HG03565 (cell line): ENCODE measurements around the gene ERFL.
"Not testable (repeated sequence)": the region's sequence is repeated elsewhere in the genome, so short reads cannot be mapped to it uniquely, and the experiment has no call there.

Experiments used
- ATAC-seq: cut with Tn5 transposase; IDR thresholded peaks from one replicate; pipeline ENCODE4 v1.9.1; 2021; ENCODE audit warnings: mild to moderate bottlenecking, moderate library complexity; ENCODE audit not compliant: unreplicated experiment

ERFL gene

GRCh38 chr19:41879670-41880328 lies 48.5 kb downstream of the ERFL start:
- no peak for ATAC-seq

GRCh38 chr19:41879080-41879479 lies 49.2 kb downstream of the ERFL start:
- ATAC-seq: no peak

- no peak for ATAC-seq
Measured at GRCh38 chr19:41877916-41878905, 50.0 kb downstream of the ERFL start.

GRCh38 chr19:41876847-41877832 lies 51.1 kb downstream of the ERFL start, which contains the start of gene CD79A:
Gene CD79A, plus strand, starts transcription at chr19:41877279. Its CDS starts 26 bp downstream, at chr19:41877305.
- peak; percentile 45 for ATAC-seq

- ATAC-seq: not testable (repeated sequence)
Measured at GRCh38 chr19:41875973-41876372, 52.3 kb downstream of the ERFL start.

- ATAC-seq: no peak
Measured at GRCh38 chr19:41872775-41873647, 55.2 kb downstream of the ERFL start.

GRCh38 chr19:41872384-41872774 lies 55.9 kb downstream of the ERFL start:
- ATAC-seq: no peak

- ATAC-seq: no peak
Measured at GRCh38 chr19:41871573-41872383, 56.5 kb downstream of the ERFL start.

- no peak for ATAC-seq
Measured at GRCh38 chr19:41870401-41870873, 57.8 kb downstream of the ERFL start.

- ATAC-seq: no peak
Measured at GRCh38 chr19:41869374-41869955, 58.8 kb downstream of the ERFL start.

GRCh38 chr19:41868989-41869300 lies 59.3 kb downstream of the ERFL start:
- no peak for ATAC-seq

- ATAC-seq: no peak
Measured at GRCh38 chr19:41868120-41868988, 59.9 kb downstream of the ERFL start.

GRCh38 chr19:41866284-41866683 lies 62.0 kb downstream of the ERFL start:
- no peak for ATAC-seq

- no peak for ATAC-seq
Measured at GRCh38 chr19:41864374-41864773, 63.9 kb downstream of the ERFL start.

GRCh38 chr19:41863209-41863931 lies 64.9 kb downstream of the ERFL start:
- no peak for ATAC-seq

- no peak for ATAC-seq
Measured at GRCh38 chr19:41862445-41862986, 65.7 kb downstream of the ERFL start.

- ATAC-seq: no peak
Measured at GRCh38 chr19:41861846-41862245, 66.4 kb downstream of the ERFL start.
